Stimulated activated effector memory CD8-positive, alpha-beta T cell treated with anti-CD3 and anti-CD28 coated beads, Interleukin-12 subunit alpha, Interleukin-12 subunit beta, amount 100 ng/mL, for 72 hours (primary cell): Measurements from ENCODE around the gene ENTPD8.
"Not testable (repeated sequence)": the region's sequence is repeated elsewhere in the genome, so short reads cannot be mapped to it uniquely, and the experiment has no call there.

Source experiments
- ATAC-seq: fragments of 150-1000 bp; cut with Tn5 transposase; 2 replicates; pipeline ENCODE4 v1.10.0; 2021
- DNase-seq, 2 donors: peaks; one replicate each; pipeline ENCODE4 v3.0.0; 2021 to 2022; ENCODE audit warnings: low spot score in 2 of 2
- H3K27ac Mint-ChIP-seq: one replicate; pipeline ENCODE4 v1.8.0; 2022; ENCODE audit warnings: mild to moderate bottlenecking, mixed read lengths
- H3K36me3 Mint-ChIP-seq: one replicate; pipeline ENCODE4 v1.8.0; 2022; ENCODE audit warnings: mild to moderate bottlenecking, mixed read lengths
- H3K4me1 Mint-ChIP-seq: one replicate; pipeline ENCODE4 v1.8.0; 2022; ENCODE audit warnings: mixed read lengths
- H3K4me3 Mint-ChIP-seq: one replicate; pipeline ENCODE4 v1.8.0; 2022; ENCODE audit warnings: mild to moderate bottlenecking, mixed read lengths
- H3K9me3 Mint-ChIP-seq: one replicate; pipeline ENCODE4 v1.8.0; 2022; ENCODE audit warnings: mixed read lengths

ENTPD8 gene

DNA sequence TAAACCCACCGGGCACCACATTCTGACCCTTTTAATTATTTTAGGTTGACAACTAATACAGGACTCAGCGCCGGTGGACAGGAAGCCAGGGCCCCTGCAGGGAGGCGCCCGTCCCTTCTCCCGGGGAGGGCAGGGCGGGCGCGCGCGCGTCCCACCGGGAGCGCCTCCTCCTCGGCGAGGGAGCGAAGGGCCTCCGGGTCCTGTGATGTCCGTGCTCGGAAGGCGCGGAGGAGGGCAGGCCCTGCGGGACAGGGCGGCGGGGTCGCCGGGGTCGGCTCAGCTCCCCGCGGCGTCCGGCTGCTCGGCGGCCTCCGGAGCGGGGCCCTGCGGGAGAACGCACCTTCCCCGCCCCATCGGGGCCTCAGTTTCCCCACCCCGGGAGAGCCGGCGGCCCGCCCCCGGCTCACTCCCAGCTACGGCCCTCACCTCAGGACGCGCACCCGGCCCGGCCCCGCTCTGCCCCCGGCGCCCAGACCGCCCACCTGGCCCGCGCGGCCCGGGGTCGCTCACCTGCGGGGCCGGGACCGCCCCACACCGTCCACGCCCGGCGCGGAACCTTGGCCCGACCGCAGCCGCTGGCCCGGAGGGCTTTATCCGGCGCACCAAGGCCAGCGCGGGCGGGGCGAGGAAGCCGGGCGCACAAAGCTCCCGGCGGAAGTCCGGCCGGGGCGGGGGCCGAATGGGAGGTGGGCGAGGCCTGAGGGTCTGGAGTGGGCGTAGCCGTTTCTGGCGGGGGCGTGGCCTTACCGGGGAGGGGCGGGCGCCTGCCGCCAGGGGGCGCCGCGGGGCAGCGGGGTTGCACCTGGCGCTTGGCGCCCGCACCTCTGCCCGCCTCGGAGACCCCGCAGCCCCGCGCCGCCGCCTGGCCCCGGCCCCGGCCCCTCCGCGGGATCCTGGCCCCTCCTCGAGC, 18.3 kb downstream of the ENTPD8 start, which contains the start of the genes EXD3 and NOXA1:
Gene EXD3 (minus strand): TSS at position 559 of the 910 bp plus-strand sequence. CDS start 27,805 bp downstream, outside the sequence.
Gene NOXA1 (plus strand): TSS at position 790 of the 910 bp plus-strand sequence. CDS start 137 bp downstream, outside the sequence.
- peaks cover 12% of the 10 kb centered on the region for H3K4me1 Mint-ChIP-seq
- DNase-seq (peak; percentile 96 to 98), ATAC-seq (peak; percentile 92)
- H3K4me3 Mint-ChIP-seq = peak within 1 kb of the TSS; percentile 75
- no peaks in the 10 kb centered on the region for H3K36me3 Mint-ChIP-seq
- peak within 1 kb of the TSS; percentile 50 for H3K27ac Mint-ChIP-seq
- H3K9me3 Mint-ChIP-seq = no peaks in the 10 kb centered on the region

GRCh38 chr9:137421838-137422603, 19.1 kb downstream of the ENTPD8 start:
- Mint-ChIP-seq H3K27ac (peak overlapping the region; percentile 50), H3K4me3 (peak overlapping the region; percentile 75), H3K36me3 (no peaks in the 10 kb centered on the region)

GRCh38 chr9:137417161-137418021, 23.8 kb downstream of the ENTPD8 start:
- DNase-seq (no peak), ATAC-seq (peak; percentile 77)
- Mint-ChIP-seq H3K4me3 (peak overlapping the region; percentile 63), H3K27ac (no peak overlapping the region), H3K4me1 (peaks cover 4% of the 10 kb centered on the region), H3K36me3 (no peaks in the 10 kb centered on the region), H3K9me3 (no peaks in the 10 kb centered on the region)

More at GRCh38 chr9:137421838-137422603, 19.1 kb downstream of the ENTPD8 start:
- ATAC-seq (no peak), DNase-seq (no peak)
- Mint-ChIP-seq H3K9me3 (no peaks in the 10 kb centered on the region), H3K4me1 (peaks cover 12% of the 10 kb centered on the region)

GRCh38 chr9:137416563-137417151, 24.5 kb downstream of the ENTPD8 start:
- DNase-seq (no peak), ATAC-seq (no peak)
- Mint-ChIP-seq H3K9me3 (no peaks in the 10 kb centered on the region), H3K36me3 (no peaks in the 10 kb centered on the region), H3K4me1 (no peaks in the 10 kb centered on the region), H3K27ac (no peak overlapping the region), H3K4me3 (peak overlapping the region; percentile 63)

DNA sequence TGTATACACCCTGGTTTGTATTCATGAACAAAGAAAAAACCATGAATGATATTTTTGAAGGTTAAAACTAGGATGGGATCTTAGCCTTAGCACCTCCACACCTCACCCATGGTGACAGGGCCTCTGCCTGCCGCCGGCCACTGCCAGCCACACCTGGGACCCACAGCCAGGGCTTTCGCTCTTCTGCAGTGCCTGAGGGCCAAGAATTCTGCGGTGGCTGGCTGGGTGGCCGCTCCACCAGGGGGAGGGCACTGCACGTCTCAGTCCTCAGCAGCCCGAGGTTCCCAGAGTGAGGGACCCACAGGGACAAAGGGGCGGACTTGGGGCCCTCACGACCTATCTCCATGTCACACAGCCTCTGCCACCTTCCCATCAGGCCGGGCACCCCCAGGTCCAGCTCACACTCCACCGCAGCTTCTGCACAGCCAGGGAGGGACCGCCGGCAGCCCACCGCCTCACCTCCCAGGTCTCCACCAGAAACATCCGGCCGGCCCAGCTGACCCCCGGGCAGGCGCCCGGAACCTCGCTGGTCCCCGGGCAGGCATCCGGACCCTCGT, 25.1 kb downstream of the ENTPD8 start:
- DNase-seq (no peak), ATAC-seq (no peak)
- Mint-ChIP-seq H3K4me1 (no peaks in the 10 kb centered on the region), H3K36me3 (no peaks in the 10 kb centered on the region), H3K4me3 (no peak overlapping the region), H3K9me3 (no peaks in the 10 kb centered on the region), H3K27ac (peak overlapping the region; percentile 23)

DNA sequence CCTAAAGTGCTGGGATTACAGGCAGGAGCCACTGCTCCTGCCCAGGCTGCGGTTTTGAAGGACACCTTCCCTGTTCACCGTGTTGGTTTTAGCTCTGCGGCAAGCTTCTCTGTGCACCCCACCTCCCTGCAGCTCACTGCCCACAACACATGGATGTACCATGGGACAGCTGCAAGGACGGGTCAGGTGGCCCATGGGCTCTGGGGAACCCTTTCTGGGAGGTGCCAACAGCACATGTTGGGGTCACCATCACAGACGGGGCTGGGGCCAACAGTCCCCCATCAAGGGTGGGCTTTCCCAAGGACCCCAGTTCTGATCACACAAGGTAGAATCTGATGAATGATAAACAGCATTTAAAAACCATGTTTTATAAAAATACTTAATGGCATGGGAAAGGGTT, 25.7 kb downstream of the ENTPD8 start:
- H3K36me3 Mint-ChIP-seq = no peaks in the 10 kb centered on the region

DNA sequence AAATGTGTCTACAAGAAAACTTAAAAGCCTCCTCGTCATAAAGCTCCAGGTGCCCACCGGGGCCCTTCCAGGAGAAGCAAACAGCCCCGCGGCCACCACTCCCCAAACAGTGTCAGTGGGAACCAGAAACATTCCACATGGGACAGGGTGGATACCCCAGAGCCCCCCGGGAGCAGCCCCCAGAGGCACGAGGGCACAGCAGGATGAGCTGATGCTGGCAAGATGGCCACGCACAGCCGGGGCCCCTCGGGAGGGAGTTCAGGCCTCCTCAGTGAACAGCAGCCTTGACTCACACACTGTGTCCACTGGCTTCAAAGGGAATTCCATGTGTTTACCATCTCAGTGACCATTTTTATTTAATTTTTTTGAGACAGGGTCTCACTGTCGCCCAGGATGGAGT, 28.7 kb downstream of the ENTPD8 start:
- Mint-ChIP-seq H3K9me3 (no peaks in the 10 kb centered on the region), H3K4me3 (peak overlapping the region; percentile 55), H3K4me1 (no peaks in the 10 kb centered on the region), H3K36me3 (no peaks in the 10 kb centered on the region), H3K27ac (no peak overlapping the region)
- DNase-seq (no peak), ATAC-seq (no peak)

More for the DNA sequence above, 25.7 kb downstream of the ENTPD8 start:
- H3K4me1 Mint-ChIP-seq = no peaks in the 10 kb centered on the region
- peak overlapping the region; percentile 23 for H3K27ac Mint-ChIP-seq
- ATAC-seq (no peak), DNase-seq (no peak)
- no peaks in the 10 kb centered on the region for H3K9me3 Mint-ChIP-seq
- H3K4me3 Mint-ChIP-seq = no peak overlapping the region

- Mint-ChIP-seq H3K4me1 (no peaks in the 10 kb centered on the region), H3K9me3 (no peaks in the 10 kb centered on the region), H3K4me3 (peak overlapping the region; percentile 55), H3K27ac (no peak overlapping the region), H3K36me3 (no peaks in the 10 kb centered on the region)
- peak; percentile 37 to 74 for DNase-seq
- peak; percentile 66 for ATAC-seq
These were observed 29.3 kb downstream of the ENTPD8 start for GRCh38 chr9:137411645-137412380.

DNA sequence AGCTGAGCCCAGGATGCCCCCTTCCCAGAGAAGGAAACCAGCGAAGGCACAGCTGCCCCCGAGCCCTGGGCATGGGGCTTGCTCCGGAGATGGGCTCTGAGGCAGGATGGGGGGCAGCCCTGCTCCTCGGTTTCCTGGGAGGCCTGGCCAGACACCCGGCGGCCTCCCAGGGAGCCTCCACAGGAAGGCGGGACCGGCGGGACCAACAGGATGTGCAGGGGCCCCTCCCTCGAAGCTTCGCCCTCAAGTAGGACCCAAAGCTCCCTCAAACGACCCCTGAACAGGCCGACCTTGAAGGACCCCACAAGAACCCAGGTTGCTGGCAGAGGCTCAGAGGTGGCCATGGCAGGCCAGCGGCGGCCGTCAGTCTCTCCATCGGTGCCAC, 29.9 kb downstream of the ENTPD8 start:
- H3K9me3 Mint-ChIP-seq = no peaks in the 10 kb centered on the region
- H3K36me3 Mint-ChIP-seq = peaks cover 1% of the 10 kb centered on the region
- DNase-seq = no peak
- H3K4me1 Mint-ChIP-seq = no peaks in the 10 kb centered on the region
- no peak overlapping the region for H3K27ac Mint-ChIP-seq
- peak; percentile 4 for ATAC-seq
- peak overlapping the region; percentile 55 for H3K4me3 Mint-ChIP-seq

DNA sequence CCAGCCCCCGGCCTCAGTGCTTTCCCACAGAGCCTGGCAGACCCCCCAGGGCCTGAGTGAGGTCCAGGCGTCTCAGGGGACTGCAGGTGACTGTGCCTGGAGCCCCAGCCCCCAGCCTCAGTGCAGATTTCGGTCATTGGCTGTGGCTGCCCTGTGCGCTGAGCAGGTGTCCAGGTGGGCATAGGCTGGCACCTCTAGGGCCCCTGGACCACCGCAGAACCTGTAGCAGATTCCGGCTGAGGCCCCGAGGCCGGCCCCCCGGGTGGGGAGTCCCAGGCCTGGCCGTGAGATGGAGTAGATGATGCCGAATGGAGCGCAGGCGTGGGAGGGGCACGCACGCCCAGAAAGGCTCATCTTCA, 30.3 kb downstream of the ENTPD8 start:
- no peak overlapping the region for H3K27ac Mint-ChIP-seq
- no peaks in the 10 kb centered on the region for H3K9me3 Mint-ChIP-seq
- no peak for DNase-seq
- peaks cover 3% of the 10 kb centered on the region for H3K4me1 Mint-ChIP-seq
- peaks cover 5% of the 10 kb centered on the region for H3K36me3 Mint-ChIP-seq
- ATAC-seq = no peak
- peak overlapping the region; percentile 55 for H3K4me3 Mint-ChIP-seq

DNA sequence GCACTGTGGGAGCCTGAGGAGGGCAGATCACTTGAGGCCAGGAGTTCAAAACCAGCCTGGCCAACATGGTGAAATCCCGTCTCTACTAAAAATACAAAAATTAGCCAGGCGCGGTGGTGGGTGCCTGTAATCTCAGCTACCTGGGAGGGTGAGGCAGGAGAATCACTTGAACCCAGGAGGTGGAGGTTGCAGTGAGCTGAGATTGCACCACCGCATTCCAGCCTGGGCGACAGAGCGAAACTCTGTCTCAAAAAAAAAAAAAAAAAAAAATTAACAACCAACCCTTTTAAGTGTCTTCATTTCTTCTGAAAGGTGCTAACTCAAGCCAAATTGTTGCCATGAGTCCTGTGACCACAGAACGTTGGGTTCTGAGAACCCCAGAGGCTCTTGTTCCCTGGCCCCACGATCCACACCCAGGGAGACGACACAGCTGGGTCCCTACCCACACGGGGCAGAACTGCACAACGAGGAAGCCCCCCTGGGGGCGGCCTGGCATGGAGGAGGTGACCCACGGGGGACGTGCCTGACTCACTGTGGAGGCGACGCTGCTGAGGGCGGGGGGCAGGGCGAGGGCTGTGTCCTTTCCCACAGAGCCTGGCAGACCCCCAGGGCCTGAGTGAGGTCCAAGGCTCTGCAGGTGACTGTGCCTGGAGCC, 30.8 kb downstream of the ENTPD8 start:
- not testable (repeated sequence) for DNase-seq, H3K4me1 Mint-ChIP-seq, H3K9me3 Mint-ChIP-seq, H3K27ac Mint-ChIP-seq, H3K36me3 Mint-ChIP-seq, ATAC-seq
- peak overlapping the region; percentile 55 for H3K4me3 Mint-ChIP-seq

DNA sequence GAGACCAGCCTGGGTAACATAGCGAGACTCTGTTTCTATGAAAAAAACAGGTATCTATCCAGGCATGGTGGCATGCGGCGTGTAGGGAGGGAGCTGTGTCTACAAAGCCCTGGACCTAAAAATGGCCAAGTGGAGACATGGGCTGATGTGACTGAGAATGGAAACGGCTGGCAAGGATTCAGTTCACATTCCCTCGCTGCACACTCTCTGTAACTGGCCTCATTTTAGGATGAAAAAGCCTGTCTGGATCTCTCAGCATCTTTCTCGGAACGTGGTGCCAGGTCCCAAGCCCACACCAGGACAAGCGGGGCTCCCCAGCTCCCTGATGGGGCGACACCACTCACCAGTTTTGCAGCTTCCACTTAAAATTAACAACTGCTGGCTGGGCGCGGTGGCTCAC, 31.6 kb downstream of the ENTPD8 start:
- peaks cover 7% of the 10 kb centered on the region for H3K4me1 Mint-ChIP-seq
- peaks cover 11% of the 10 kb centered on the region for H3K36me3 Mint-ChIP-seq
- no peak overlapping the region for H3K4me3 Mint-ChIP-seq

DNA sequence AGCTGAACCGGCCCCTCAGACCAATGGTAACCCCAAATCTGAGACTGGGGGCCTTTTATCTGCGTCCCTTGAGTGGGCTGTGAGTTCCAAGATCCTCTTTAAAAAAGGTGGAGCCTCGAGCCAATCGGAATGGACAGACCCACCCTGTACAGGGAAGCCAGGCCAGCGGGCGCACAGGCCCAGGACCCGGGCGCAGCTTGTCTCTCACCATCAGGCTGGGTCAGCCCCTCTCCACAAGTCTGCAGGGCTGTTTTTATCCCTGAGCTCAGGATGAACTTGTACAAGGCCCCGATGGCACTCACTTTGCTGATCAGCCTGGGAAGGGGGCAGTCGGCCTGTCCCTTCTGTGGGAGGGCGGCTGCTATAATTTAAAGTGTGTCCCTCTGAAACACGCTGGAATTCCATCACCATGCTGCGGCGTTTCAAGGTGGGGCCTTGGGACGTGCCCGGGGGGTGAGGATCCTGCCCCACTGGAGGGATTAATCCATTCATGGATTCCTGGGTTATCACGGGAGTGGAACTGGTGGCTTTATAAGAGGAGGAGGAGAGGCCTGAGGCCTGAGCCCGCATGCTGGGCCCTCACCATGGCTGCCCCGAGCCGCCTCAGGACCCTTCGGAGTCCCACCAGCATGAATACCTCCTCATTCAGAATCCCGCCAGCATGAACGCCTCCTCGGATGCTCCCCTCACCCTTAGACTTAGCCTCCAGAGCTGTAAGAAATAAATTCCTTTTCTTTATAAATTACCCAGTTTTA, 32.3 kb downstream of the ENTPD8 start:
- DNase-seq = no peak
- Mint-ChIP-seq H3K27ac (no peak overlapping the region), H3K4me1 (peaks cover 7% of the 10 kb centered on the region), H3K9me3 (no peaks in the 10 kb centered on the region), H3K36me3 (peaks cover 16% of the 10 kb centered on the region), H3K4me3 (no peak overlapping the region)
- ATAC-seq = no peak

More for the DNA sequence above, 31.6 kb downstream of the ENTPD8 start:
- Mint-ChIP-seq H3K9me3 (no peaks in the 10 kb centered on the region), H3K27ac (no peak overlapping the region)
- ATAC-seq (no peak), DNase-seq (no peak)
